HepG2 (cell line): ENCODE data around the gene LNX2. TPM values are rescaled to one million over a fixed set of nuclear protein-coding genes. Genes with fewer than 3 reads are reported as not detected.

Source experiments
- AGO2 ChIP-seq: fragments of 200-400 bp; formaldehyde crosslinking; optimal IDR thresholded peaks from 2 replicates; pipeline ENCODE3; 2017; ENCODE audit warnings: mild to moderate bottlenecking, low read depth, low read length, moderate library complexity
- EEA1 ChIP-seq: sonication (generic); formaldehyde crosslinking; IDR thresholded peaks from 2 replicates; pipeline ENCODE4 v1.5.1; 2020; ENCODE audit warnings: mild to moderate bottlenecking, missing genetic modification reagents, borderline replicate concordance
- FLYWCH1 ChIP-seq: sonication (generic); formaldehyde crosslinking; IDR thresholded peaks from 2 replicates; pipeline ENCODE4 v1.8.1; 2023; ENCODE audit warnings: mild to moderate bottlenecking, missing genetic modification reagents
- GABPB1 ChIP-seq: IDR thresholded peaks from 2 replicates; pipeline ENCODE4 v1.6.1; 2016; ENCODE audit warnings: mild to moderate bottlenecking, missing genetic modification reagents, moderate library complexity, missing compliant biosample characterization
- MTF1 ChIP-seq: sonication (generic); formaldehyde crosslinking; IDR thresholded peaks from 2 replicates; pipeline ENCODE4 v1.5.0; 2020; ENCODE audit warnings: missing genetic modification reagents
- NFAT5 ChIP-seq: sonication (generic); formaldehyde crosslinking; IDR thresholded peaks from 2 replicates; pipeline ENCODE4 v1.4.0; 2020; ENCODE audit warnings: missing genetic modification reagents
- PRDM15 ChIP-seq: sonication (generic); formaldehyde crosslinking; IDR thresholded peaks from 2 replicates; pipeline ENCODE4 v1.4.0; 2020; ENCODE audit warnings: missing genetic modification reagents
- RBM22 ChIP-seq: fragments of 200-400 bp; formaldehyde crosslinking; optimal IDR thresholded peaks from 2 replicates; pipeline ENCODE3; 2017; ENCODE audit warnings: mild to moderate bottlenecking, low read length, moderate library complexity
- SRSF1 ChIP-seq: fragments of 200-400 bp; formaldehyde crosslinking; optimal IDR thresholded peaks from 2 replicates; pipeline ENCODE3; 2017; ENCODE audit warnings: mild to moderate bottlenecking, low read depth, low read length, moderate library complexity
- ZFAT ChIP-seq: sonication (generic); formaldehyde crosslinking; conservative IDR thresholded peaks from 2 replicates; pipeline ENCODE4 v1.8.1; 2023; ENCODE audit warnings: missing genetic modification reagents, inconsistent platforms
- ZNF121 ChIP-seq: sonication (generic); formaldehyde crosslinking; IDR thresholded peaks from 2 replicates; pipeline ENCODE4 v1.5.0; 2020; ENCODE audit warnings: mild to moderate bottlenecking, missing genetic modification reagents
- ZNF576 ChIP-seq: sonication (generic); formaldehyde crosslinking; IDR thresholded peaks from 2 replicates; pipeline ENCODE4 v1.4.0; 2020; ENCODE audit warnings: mild to moderate bottlenecking, missing genetic modification reagents
- ZNF687 ChIP-seq: sonication (generic); formaldehyde crosslinking; IDR thresholded peaks from 2 replicates; pipeline ENCODE4 v1.5.1; 2020; ENCODE audit warnings: mild to moderate bottlenecking, missing genetic modification reagents, moderate library complexity
- ZNF749 ChIP-seq: sonication (generic); formaldehyde crosslinking; IDR thresholded peaks from 2 replicates; pipeline ENCODE4 v1.8.0; 2022; ENCODE audit warnings: mild to moderate bottlenecking, missing genetic modification reagents, moderate library complexity, borderline replicate concordance
- polyA plus RNA-seq, 8 experiments: library from polyadenylated mRNA; depleted of rRNA in 3 of 8; stranded (reverse) in 7 of 8; unstranded in 1 of 8; fragments of >200 nt; fragmentation: Illumina TruSeq in 4 of 8; extraction: Trizol in 4 of 8; gene quantifications; 2 replicates each; pipeline versions ENCODE4 v1.2.1 to v1.2.3, GENCODE V29; 2011 to 2016; ENCODE audit warnings: low read depth in 4 of 8, missing spikeins in 1 of 8, mixed read lengths in 1 of 8; ENCODE audit not compliant: insufficient read depth in 1 of 8
- total RNA-seq, 5 experiments: library from RNA; depleted of rRNA; stranded (reverse); fragments of >200 nt; fragmentation: Illumina TruSeq; extraction: Trizol; gene quantifications; 2 replicates each; pipeline ENCODE4 v1.2.3, GENCODE V29; 2016; ENCODE audit warnings: low read depth in 1 of 5

LNX2 gene
- total and polyA plus RNA-seq, 2 of the 13 experiments (the other 11 are each of a cell fraction or from before 2014, with no cell fraction given), result 9.2 to 9.7 TPM

GRCh38 chr13:27622102-27622820 lies 1.9 kb upstream of the LNX2 start (continued):
- no peak for TF ChIP-seq EEA1 (CRISPR knock-in tag)
- no peak for TF ChIP-seq RBM22
- 0 out of 2 replicates have a peak, but pooled peaks have one; percentile 14 for TF ChIP-seq GABPB1 (CRISPR knock-in tag)
- peak; percentile 12 for TF ChIP-seq AGO2
- no peak for TF ChIP-seq FLYWCH1 (CRISPR knock-in tag)
- TF ChIP-seq NFAT5 (CRISPR knock-in tag), result peak; percentile 4; the same call in 1 of the 2 replicates
- TF ChIP-seq ZNF576 (CRISPR knock-in tag), result no peak
- TF ChIP-seq ZNF687, result peak; percentile 33; the same call in 1 of the 2 replicates
- TF ChIP-seq PRDM15 (CRISPR knock-in tag), result no peak
- no peak for TF ChIP-seq ZNF121 (CRISPR knock-in tag)
- no peak for TF ChIP-seq ZFAT
- TF ChIP-seq MTF1 (CRISPR knock-in tag), result no peak
- no peak for TF ChIP-seq SRSF1
- no peak for TF ChIP-seq ZNF749 (CRISPR knock-in tag)
